Activated T-cell treated with anti-CD3 and anti-CD28 coated beads for 1 hour (primary cell): ENCODE measurements around the gene CLK4.

Experiments
- DNase-seq: peaks from one replicate; pipeline ENCODE4 v3.0.0-alpha.2; 2020; ENCODE audit warnings: low read depth

Gene CLK4

DNA sequence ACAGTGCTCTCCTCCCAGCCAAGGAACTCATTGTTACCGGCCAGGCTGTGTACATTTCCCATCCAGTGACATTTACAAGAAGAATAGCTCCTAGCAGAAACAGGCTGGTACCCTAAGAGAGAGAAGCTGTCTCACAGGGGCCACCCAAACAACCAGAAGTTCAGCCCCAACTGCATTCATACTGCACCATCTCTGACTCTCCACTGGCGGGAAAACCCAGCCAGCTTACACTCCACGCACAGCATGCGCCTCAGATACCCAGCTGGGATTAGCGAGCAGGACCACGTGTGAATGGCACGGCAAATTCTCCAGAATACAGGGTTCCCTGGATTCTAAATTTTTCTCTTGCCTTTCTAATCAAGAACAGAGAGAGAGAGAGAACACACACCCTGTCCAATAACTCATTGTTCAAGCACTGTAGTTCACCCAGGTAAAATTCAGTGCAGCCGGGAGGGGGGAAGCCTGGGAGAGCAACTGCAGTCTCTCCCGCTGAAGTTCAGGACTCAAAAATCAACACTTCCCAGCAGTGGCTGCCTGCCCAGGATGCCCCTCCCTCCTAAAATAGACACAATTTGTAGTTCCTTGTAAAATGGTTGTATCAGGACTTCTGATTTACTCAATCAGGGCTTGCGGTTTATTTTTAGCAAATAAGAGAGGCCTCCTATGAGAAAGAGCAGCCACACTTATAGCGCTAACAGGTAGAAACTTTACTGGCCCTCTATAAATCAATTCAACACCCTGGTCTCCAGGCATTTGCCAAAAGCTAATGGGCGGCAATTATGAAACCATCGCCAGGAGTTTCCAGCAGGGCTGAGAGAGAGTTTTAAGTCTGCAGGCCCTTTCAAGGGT lies 38.9 kb downstream of the CLK4 start:
- DNase-seq = no peak

DNA sequence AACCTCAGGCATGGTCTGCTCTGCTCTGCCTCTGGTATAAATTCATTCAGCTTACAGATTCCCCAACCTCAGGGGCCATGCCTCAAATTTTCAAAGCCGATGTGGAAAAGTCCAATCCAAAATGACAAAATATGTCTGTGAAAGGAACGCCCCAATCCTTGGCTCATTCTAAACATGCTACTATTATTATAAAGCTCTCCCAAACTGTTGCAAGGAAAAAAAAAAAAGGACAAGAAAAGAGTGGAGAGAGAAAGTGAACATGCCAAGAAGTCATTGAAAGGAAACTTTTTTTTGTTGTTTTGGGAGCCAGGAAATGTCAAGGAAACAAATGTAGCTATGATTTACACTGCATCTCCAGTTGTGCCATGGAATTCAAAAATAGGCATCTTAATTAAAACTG lies 40.5 kb downstream of the CLK4 start:
- DNase-seq = no peak

DNA sequence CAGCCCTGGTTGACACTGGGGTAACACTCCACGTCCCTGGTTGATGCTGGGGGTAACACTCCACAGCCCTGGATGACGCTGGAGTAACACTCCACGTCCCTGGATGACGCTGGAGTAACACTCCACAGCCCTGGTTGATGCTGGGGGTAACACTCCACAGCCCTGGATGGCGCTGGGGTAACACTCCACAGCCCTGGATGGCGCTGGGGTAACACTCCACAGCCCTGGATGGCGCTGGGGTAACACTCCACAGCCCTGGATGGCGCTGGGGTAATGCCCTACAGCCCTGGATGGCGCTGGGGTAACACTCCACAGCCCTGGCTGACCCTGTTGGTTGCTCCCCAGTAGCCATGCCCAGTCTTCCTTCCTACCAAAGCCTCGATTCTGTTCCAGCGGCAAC lies 41.4 kb downstream of the CLK4 start:
- DNase-seq = peak; percentile 35

DNA sequence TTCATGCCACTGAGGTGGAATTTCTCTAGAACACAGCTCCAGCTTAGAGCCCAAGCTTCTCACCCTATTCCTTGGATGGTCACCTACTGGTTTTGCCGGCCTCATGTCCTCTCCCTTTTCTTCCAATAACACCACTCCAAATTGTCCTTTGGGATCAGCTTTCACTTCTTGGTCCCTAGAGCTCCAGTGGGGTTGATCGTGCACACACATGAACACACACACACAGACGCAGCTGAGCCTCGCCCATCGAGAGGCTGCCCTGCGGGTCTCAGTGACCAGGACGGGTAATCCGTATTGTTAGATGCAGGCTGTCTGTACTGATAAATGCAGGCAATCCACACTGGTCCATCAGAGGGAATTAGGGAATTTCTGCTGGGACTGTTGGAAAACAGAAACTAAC lies 43.6 kb downstream of the CLK4 start:
- DNase-seq = no peak

GRCh38 chr5:178582291-178582690 lies 44.6 kb downstream of the CLK4 start:
- DNase-seq = no peak

GRCh38 chr5:178581621-178582020 lies 45.2 kb downstream of the CLK4 start:
- DNase-seq = no peak

DNA sequence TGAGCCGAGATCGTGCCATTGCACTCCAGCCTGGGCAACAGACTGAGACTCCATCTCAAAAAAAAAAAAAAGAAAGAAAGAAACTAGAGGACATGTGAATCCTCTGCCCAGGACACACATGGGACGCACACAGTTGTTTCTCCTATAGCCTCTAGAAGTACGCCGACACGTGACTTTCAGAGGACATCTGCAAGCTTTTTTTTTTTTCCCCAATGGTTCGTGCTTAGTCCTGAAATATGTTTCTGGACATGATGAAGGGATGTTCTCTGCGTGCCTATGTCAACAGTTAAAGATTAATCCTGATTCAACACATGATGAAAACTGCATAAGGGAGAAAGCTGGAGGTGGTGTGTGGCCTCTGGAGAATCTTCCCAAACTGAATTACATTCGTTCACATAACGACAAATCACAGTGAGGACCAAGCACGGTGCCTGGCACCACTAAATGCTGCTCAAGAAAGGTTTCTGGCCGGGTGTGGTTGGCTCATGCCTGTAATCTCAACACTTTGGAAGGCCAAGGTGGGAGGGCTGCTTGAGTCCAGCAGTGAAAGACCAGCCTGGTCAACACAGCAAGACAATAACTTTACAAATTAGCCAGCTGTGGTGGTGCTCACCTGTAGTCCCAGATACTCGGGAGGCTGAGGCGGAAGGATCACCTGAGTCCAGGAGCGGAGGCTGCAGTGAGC lies 46.4 kb downstream of the CLK4 start:
- no peak for DNase-seq

DNA sequence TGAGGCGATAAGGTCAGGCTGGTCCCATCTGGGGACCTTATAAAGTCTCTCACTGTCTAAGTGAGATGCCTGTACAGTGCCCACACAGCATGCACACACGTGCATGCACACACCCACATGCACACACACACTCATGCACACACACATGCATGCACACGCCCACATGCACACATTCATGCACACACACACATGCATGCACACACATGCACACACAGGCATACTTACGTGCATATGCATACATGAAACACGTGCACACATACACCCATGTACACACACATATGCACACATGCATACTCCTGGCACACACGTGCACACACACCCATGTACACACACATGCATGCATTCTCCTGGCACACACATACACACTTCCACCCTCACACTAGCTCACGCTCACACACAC lies 48.9 kb downstream of the CLK4 start:
- DNase-seq = no peak

DNA sequence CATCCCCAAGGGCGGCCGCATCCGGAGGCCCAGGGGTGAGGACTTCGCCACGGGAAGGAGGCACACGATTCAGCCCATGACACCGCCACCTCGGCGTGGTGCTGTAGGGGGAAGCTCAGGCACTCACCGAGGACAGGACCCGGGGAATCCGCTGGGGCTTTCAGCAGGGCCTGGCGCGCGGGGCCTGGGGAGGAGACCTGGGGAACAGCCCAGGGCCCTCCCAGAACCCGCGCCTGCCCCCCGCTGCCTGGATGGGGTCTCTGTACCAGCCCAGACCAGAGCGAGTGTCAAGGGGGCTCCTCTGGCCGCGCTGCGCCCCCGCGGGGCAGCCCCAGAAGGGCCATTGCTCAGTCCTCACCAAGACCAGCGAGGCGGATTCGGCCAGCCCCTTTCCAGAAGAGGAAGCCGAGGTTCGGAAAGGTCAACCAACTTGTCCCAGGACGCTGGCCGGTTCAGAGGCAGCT lies 49.4 kb downstream of the CLK4 start:
- DNase-seq = no peak

DNA sequence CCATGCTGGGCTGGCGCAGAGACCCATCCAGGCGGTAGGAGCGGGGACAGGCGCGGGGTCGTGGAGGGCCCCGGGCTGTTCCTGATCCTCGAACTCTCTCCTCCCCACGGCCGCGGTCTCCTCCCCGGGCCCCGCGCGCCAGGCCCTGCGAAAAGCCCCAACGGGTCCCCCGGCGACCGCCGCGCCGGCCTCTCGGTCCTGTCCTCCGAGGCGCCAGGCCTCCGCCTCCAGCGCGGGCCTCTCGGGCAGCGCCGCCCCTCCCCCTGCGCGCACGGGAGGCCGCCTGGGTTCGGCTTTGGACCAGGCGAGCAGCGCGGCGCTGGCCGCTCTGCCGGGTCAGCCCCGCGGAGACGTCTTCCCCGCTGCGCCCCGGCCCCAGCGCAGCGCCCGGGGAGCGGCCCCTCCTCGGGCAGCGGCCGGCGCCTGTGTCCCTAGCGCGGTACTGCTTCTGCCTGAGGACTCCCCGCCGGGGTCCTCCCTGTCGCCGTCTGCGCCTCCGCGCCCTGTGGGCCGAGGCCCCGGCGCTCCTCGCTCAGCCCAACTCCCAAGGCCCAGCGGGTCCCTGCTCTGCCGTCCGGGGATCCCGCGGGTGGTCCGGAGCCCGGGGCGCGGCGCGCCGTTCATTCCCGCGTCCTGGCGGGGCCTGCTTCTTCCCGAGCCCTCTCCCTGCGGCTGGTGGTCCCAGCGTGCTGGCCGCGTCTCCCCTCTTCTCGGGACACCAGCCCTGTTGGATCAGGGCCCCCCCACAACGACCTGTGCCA lies 50.1 kb downstream of the CLK4 start:
- DNase-seq = no peak

- DNase-seq = no peak
Measured at GRCh38 chr5:178573216-178573615, 53.6 kb downstream of the CLK4 start.

- DNase-seq = no peak
Measured at GRCh38 chr5:178572617-178573016, 54.2 kb downstream of the CLK4 start.

DNA sequence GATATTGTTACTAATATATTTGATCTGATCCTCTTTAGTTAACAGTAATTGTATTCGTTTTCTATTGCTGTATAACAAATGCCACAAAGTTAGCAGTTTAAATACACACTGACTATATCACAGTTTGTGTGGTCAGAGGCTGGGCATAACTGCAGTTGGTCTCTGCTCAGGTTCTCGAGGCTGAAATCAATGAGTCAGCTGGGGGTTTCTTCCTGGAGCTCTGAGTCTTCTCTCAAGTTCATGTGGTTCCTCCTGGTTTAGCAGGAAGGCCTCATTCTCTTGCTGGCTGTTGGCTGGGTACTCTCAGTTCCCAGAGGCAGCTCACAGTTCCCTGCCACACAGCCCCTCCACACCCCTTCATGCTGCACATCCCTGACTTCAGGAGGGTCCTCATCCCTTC lies 57.4 kb downstream of the CLK4 start:
- DNase-seq = no peak

DNA sequence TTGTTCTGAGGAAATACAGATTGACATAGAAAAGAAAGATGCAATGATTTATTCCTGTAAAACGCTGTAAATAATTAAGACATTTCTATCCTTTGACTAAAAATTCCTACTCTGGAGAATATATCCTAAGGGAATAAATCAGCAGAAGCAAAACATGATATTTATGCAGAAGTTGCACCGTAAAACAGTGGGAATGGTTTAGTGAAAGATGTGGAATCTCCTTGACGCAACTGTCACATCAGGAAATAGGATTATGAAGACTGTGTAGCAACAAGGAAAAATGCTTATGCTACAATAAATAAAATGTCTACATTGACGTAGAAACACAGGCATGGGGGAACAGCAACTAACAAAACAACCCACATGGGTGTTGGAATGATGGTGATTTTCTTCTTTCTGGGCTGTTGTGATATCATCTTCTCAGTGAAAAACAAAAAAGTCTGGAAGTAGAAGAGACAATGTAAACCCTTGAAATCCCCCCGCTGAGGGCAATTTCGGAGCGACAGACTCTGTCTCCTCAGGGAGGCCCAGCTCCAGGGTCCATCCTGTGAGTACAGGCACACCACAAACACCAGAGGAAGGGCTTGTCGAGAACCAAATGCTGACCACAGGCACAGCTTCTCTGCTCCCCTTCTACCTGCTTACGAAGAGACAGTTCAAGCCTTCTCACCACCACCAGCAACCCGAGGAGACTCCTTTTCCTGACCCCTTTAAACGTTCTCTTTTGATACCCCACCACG lies 61.9 kb downstream of the CLK4 start:
- no peak for DNase-seq

DNA sequence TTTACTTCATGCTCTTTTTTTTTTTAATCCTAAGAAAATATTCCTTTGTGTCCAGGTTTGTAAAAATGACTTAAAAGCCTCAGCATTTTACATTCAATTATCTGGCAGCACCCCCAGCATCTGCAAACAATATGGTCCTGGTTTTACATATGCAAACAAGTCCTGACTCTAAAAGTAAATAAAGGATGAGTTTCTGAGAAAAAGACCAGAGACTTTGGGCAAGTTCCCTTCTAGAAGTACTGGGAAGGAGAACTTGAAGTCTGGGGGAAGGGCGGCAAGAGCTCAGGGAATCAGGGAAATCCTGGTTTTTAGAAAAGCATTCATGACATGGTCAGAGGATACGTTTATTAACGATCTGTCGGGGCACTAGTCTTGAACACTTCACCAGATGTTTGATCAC lies 62.5 kb downstream of the CLK4 start:
- DNase-seq = no peak

GRCh38 chr5:178563621-178564020 lies 63.2 kb downstream of the CLK4 start:
- no peak for DNase-seq

DNA sequence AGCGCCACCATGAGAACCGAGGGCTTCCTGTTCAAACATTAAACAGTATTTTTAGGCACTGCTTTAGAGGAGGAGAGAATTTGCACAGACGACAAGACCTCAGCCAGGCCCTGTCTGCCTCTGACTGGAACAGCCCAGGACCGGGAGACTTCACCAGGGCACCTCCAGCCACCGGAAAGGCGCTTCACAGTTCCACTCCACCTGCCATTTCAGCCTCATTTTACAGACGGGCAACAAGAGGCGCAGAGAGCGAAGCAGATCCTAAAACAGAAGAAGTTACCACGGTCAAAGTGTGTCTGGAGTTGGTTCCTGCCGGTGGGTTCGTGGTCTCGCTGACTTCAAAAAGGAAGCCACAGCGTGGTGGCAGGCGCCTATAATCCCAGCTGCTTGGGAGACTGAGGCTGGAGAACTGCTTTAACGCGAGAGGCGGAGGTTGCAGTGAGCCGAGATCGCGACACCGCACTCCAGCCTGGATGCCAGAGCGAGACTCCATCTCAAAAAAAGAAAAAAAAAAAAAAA lies 65.0 kb downstream of the CLK4 start:
- no peak for DNase-seq

GRCh38 chr5:178560911-178561310 lies 65.9 kb downstream of the CLK4 start:
- no peak for DNase-seq

DNA sequence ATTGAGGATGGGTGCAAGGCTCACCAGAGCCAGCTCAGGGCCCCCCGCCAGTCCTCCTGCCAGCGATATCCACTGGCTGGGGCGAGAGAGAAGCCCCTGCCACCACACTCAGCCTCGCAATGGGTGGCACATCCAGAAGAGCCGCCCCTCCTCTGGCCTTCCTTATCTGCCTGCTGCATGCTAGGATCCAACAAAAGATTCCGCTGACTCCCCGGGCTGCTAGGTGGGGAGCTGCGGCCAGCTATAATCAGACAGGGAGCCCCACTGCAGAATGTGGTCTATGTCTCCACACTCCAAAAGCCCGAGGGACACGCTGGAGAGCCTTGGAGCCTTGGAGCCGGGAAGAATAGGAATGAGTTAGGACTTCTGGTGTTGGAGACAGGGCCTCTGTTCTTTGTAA lies 69.4 kb downstream of the CLK4 start:
- no peak for DNase-seq

GRCh38 chr5:178555771-178556211 lies 71.1 kb downstream of the CLK4 start:
- DNase-seq = no peak

- DNase-seq = no peak
Measured at GRCh38 chr5:178555005-178555404, 71.8 kb downstream of the CLK4 start.

GRCh38 chr5:178554311-178554710 lies 72.5 kb downstream of the CLK4 start:
- DNase-seq = no peak
